HepG2 (cell line): ENCODE results near the gene N4BP2L1. TPM values are rescaled to one million over a fixed set of nuclear protein-coding genes. Genes with fewer than 3 reads are reported as not detected.

ENCODE experiments used
- ATAC-seq: fragments of 200-7000 bp; cut with Tn5 transposase; 3 replicates; pipeline ENCODE4 v1.9.1; 2020; ENCODE audit warnings: mild to moderate bottlenecking, moderate library complexity
- BruUV-seq: library from RNA; stranded (reverse); fragments of 400-500 nt; replicated peaks from 2 replicates; lab custom pipeline; 2021; lab: Mats Ljungman, UMichigan
- CTCF ChIA-PET: fragments of 300-600 bp; formaldehyde crosslinking; extraction: SDS; loops from one replicate; lab custom pipeline; 2021; ENCODE audit warnings: low total read pairs, inconsistent platforms, low intra/inter-chr PET ratio; lab: Yijun Ruan, JAX
- POLR2A ChIA-PET: fragments of 350-600 bp; sonication (Branson Sonifier 250); formaldehyde crosslinking; loops from one replicate; lab custom pipeline; 2020; ENCODE audit warnings: antibody characterized with exemption, inconsistent platforms; lab: Yijun Ruan, JAX
- DNase-seq: peaks from one replicate; pipeline ENCODE4 v3.0.0-alpha.2; 2015; ENCODE audit warnings: low spot score
- FAIRE-seq: peaks from 3 replicates; lab custom pipeline; 2011; peaks lifted over from hg19 to GRCh38; lab: Jason Lieb, UNC
- H2AFZ ChIP-seq: one replicate; pipeline ENCODE4 v1.6.1; 2011; ENCODE audit warnings: low read length, inconsistent platforms
- H3K27ac ChIP-seq: fragments of 300-600 bp; 3 replicates; pipeline ENCODE4 v1.8.0; 2011; ENCODE audit warnings: mixed run types, mild to moderate bottlenecking, mixed read lengths, low read length, inconsistent platforms; ENCODE audit not compliant: insufficient read depth; ENCODE audit errors: extremely low read length
- H3K27me3 ChIP-seq, 2 experiments: fragments of 200-600 bp in 1 of 2; 2 replicates in 1 of 2; 3 replicates in 1 of 2; pipeline versions ENCODE4 v1.6.0 to v1.8.0; 2011; ENCODE audit warnings: low read length in 2 of 2, mild to moderate bottlenecking in 2 of 2, moderate library complexity in 2 of 2, inconsistent platforms in 1 of 2; ENCODE audit not compliant: insufficient read depth in 2 of 2, control insufficient read depth in 1 of 2
- H3K36me3 ChIP-seq, 2 experiments: fragments of 200-600 bp in 1 of 2; replicated peaks in 1 of 2; 2 replicates in 1 of 2; 3 replicates in 1 of 2; pipeline versions ENCODE4 v1.5.1 to v1.8.0; 2011; ENCODE audit warnings: low read length in 2 of 2, inconsistent platforms in 1 of 2; ENCODE audit not compliant: insufficient read depth in 2 of 2, control insufficient read depth in 1 of 2
- H3K4me1 ChIP-seq: 2 replicates; pipeline ENCODE4 v1.5.1; 2012; ENCODE audit warnings: low read length, inconsistent platforms; ENCODE audit not compliant: insufficient read depth
- H3K4me2 ChIP-seq: 2 replicates; pipeline ENCODE4 v1.6.0; 2011; ENCODE audit warnings: low read depth, low read length, inconsistent platforms
- H3K4me3 ChIP-seq, 3 experiments: fragments of 200-600 bp in 1 of 3; sonication (generic), shearing (Covaris generic) in 1 of 3; replicated peaks in 1 of 3; 2 replicates each; pipeline ENCODE4 v1.5.1; 2011 to 2016; ENCODE audit warnings: low read length in 3 of 3, inconsistent platforms in 2 of 3, low read depth in 2 of 3, mild to moderate bottlenecking in 2 of 3, control low read depth in 1 of 3, mixed read lengths in 1 of 3; ENCODE audit not compliant: insufficient read depth in 1 of 3
- H3K79me2 ChIP-seq: one replicate; pipeline ENCODE4 v1.6.1; 2011; ENCODE audit warnings: low read length, inconsistent platforms; ENCODE audit not compliant: insufficient read depth
- H3K9ac ChIP-seq: 2 replicates; pipeline ENCODE4 v1.6.0; 2011; ENCODE audit warnings: mild to moderate bottlenecking, low read depth, low read length, inconsistent platforms; ENCODE audit not compliant: insufficient read depth
- H3K9me3 ChIP-seq: 2 replicates; pipeline ENCODE4 v1.5.1; 2012; ENCODE audit warnings: mild to moderate bottlenecking, low read length
- H4K20me1 ChIP-seq: 2 replicates; pipeline ENCODE4 v1.6.0; 2011; ENCODE audit warnings: inconsistent platforms, mild to moderate bottlenecking, low read length, moderate library complexity; ENCODE audit not compliant: insufficient read depth
- WGBS: methylation state at CpG from one replicate; pipeline ENCODE4 v1.1.6; 2017; ENCODE audit warnings: low lambda C conversion rate; 5-methylcytosine and 5-hydroxymethylcytosine counted together
- in situ Hi-C: cut with HindIII; loops from 2 replicates; pipeline ENCODE4 v1.10.0; 2017; ENCODE audit warnings: low pct_unique_long_range_greater_than_20kb; ENCODE audit not compliant: extremely low pct_ligation_motif_present
- intact Hi-C: fragments of 100-400 bp; cut with micrococcal nuclease; formaldehyde crosslinking; loops from one replicate; pipeline ENCODE4 v1.10.0; 2022; ENCODE audit not compliant: unreplicated experiment
- polyA plus RNA-seq, 8 experiments: library from polyadenylated mRNA; depleted of rRNA in 3 of 8; stranded (reverse) in 7 of 8; unstranded in 1 of 8; fragments of >200 nt; fragmentation: Illumina TruSeq in 4 of 8; extraction: Trizol in 4 of 8; gene quantifications; 2 replicates each; pipeline versions ENCODE4 v1.2.1 to v1.2.3, GENCODE V29; 2011 to 2016; ENCODE audit warnings: low read depth in 4 of 8, missing spikeins in 1 of 8, mixed read lengths in 1 of 8; ENCODE audit not compliant: insufficient read depth in 1 of 8
- total RNA-seq, 5 experiments: library from RNA; depleted of rRNA; stranded (reverse); fragments of >200 nt; fragmentation: Illumina TruSeq; extraction: Trizol; gene quantifications; 2 replicates each; pipeline ENCODE4 v1.2.3, GENCODE V29; 2016; ENCODE audit warnings: low read depth in 1 of 5
- TF ChIP-seq, protein P1 (sequence below): sonication (generic); formaldehyde crosslinking; IDR thresholded peaks from 2 replicates; pipeline ENCODE4 v1.5.0; 2020; ENCODE audit warnings: missing genetic modification reagents, mild to moderate bottlenecking, borderline replicate concordance
- TF ChIP-seq, protein P2 (sequence below): sonication (generic); formaldehyde crosslinking; IDR thresholded peaks from 2 replicates; pipeline ENCODE4 v1.4.0; 2020; ENCODE audit warnings: missing genetic modification reagents

The N4BP2L1 gene
- total and polyA plus RNA-seq, 2 of the 13 experiments (the other 11 are each of a cell fraction or from before 2014, with no cell fraction given): 13.2 to 34.5 TPM

DNA sequence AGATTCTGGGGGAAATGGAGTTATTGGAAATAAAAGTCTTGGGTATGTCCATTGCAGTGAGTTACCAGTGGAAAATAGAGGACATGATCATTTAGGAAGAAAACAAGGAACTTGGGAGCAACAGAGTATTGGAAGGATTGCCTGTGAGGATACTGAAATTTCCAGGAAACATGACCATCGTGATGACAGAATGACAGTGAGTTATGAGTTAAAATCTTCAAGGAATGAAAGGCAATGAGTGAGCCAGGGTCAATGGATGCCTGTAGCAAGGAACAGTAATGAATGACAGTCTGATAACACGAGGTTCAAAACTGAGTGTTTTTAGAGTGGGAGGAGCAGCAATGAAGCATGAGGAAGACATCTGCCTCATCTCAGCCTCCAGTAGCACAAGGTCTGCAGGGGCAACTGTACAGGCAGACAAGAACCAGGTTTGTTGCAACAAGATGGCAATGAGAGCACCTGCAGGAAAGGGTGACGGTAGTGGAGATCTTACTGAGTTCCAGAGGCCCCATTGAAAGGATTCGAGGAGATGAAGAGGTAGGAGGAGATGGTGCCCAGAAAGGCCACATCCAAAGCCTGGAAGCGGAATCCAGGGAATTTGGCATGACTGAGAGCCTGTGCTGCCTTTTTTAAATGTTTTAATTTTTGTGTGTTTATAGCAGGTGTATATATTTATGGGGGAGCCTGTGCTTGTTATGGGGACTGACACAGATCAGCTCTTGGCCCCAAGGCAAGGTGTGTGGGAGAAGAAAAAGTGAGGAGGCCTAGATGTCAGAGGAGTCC lies 43.9 kb downstream of the N4BP2L1 start:
- ChIA-PET POLR2A (no interaction called here), CTCF (no interaction called here)
- Histone ChIP-seq H3K36me3 (peaks cover 6 to 42% of the 10 kb centered on the region in 2 experiments; a peak in 4 of 5 replicates), H4K20me1 (no peaks in the 10 kb centered on the region), H2AFZ (no peak overlapping the region), H3K9me3 (no peaks in the 10 kb centered on the region), H3K27ac (no peak overlapping the region), H3K4me1 (no peaks in the 10 kb centered on the region), H3K9ac (no peak overlapping the region), H3K4me2 (no peak overlapping the region), H3K4me3 (no peak overlapping the region), H3K27me3 (no peaks in the 10 kb centered on the region), H3K79me2 (no peaks in the 10 kb centered on the region)
- no peak for FAIRE-seq
- in situ Hi-C loops: no loop called here
- BruUV-seq: no TSS peak
- 97% methylated on average over 5 of the region's 5 CpGs for WGBS
- no peak for DNase-seq
- no peak for ATAC-seq
- intact Hi-C loops: no loop called here
- TF ChIP-seq, protein P1, sequence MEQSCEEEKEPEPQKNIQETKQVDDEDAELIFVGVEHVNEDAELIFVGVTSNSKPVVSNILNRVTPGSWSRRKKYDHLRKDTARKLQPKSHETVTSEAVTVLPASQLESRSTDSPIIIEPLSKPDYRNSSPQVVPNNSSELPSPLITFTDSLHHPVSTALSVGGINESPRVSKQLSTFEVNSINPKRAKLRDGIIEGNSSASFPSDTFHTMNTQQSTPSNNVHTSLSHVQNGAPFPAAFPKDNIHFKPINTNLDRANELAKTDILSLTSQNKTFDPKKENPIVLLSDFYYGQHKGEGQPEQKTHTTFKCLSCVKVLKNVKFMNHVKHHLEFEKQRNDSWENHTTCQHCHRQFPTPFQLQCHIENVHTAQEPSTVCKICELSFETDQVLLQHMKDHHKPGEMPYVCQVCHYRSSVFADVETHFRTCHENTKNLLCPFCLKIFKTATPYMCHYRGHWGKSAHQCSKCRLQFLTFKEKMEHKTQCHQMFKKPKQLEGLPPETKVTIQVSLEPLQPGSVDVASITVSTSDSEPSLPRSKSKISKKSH (CRISPR knock-in tag): no peak
- TF ChIP-seq, protein P2, sequence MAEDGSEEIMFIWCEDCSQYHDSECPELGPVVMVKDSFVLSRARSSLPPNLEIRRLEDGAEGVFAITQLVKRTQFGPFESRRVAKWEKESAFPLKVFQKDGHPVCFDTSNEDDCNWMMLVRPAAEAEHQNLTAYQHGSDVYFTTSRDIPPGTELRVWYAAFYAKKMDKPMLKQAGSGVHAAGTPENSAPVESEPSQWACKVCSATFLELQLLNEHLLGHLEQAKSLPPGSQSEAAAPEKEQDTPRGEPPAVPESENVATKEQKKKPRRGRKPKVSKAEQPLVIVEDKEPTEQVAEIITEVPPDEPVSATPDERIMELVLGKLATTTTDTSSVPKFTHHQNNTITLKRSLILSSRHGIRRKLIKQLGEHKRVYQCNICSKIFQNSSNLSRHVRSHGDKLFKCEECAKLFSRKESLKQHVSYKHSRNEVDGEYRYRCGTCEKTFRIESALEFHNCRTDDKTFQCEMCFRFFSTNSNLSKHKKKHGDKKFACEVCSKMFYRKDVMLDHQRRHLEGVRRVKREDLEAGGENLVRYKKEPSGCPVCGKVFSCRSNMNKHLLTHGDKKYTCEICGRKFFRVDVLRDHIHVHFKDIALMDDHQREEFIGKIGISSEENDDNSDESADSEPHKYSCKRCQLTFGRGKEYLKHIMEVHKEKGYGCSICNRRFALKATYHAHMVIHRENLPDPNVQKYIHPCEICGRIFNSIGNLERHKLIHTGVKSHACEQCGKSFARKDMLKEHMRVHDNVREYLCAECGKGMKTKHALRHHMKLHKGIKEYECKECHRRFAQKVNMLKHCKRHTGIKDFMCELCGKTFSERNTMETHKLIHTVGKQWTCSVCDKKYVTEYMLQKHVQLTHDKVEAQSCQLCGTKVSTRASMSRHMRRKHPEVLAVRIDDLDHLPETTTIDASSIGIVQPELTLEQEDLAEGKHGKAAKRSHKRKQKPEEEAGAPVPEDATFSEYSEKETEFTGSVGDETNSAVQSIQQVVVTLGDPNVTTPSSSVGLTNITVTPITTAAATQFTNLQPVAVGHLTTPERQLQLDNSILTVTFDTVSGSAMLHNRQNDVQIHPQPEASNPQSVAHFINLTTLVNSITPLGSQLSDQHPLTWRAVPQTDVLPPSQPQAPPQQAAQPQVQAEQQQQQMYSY: peak; percentile 79; the same call in 1 of the 2 replicates
